HepG2 (cell line): ENCODE results near the gene S100P. TPM values are rescaled to one million over a fixed set of nuclear protein-coding genes. Genes with fewer than 3 reads are reported as not detected.

ENCODE experiments used
- ERF ChIP-seq: IDR thresholded peaks from 2 replicates; pipeline ENCODE4 v1.6.1; 2018; ENCODE audit warnings: missing biosample characterization, missing genetic modification reagents
- MTA1 ChIP-seq: sonication (generic); formaldehyde crosslinking; IDR thresholded peaks from 2 replicates; pipeline ENCODE4 v1.4.0; 2020; ENCODE audit warnings: missing genetic modification reagents, mild to moderate bottlenecking, borderline replicate concordance
- RARG ChIP-seq: sonication (generic); formaldehyde crosslinking; IDR thresholded peaks from 2 replicates; pipeline ENCODE4 v1.4.0; 2020; ENCODE audit warnings: low read depth, mild to moderate bottlenecking, missing genetic modification reagents
- polyA plus RNA-seq, 8 experiments: library from polyadenylated mRNA; depleted of rRNA in 3 of 8; stranded (reverse) in 7 of 8; unstranded in 1 of 8; fragments of >200 nt; fragmentation: Illumina TruSeq in 4 of 8; extraction: Trizol in 4 of 8; gene quantifications; 2 replicates each; pipeline versions ENCODE4 v1.2.1 to v1.2.3, GENCODE V29; 2011 to 2016; ENCODE audit warnings: low read depth in 4 of 8, missing spikeins in 1 of 8, mixed read lengths in 1 of 8; ENCODE audit not compliant: insufficient read depth in 1 of 8
- total RNA-seq, 5 experiments: library from RNA; depleted of rRNA; stranded (reverse); fragments of >200 nt; fragmentation: Illumina TruSeq; extraction: Trizol; gene quantifications; 2 replicates each; pipeline ENCODE4 v1.2.3, GENCODE V29; 2016; ENCODE audit warnings: low read depth in 1 of 5
- TF ChIP-seq, protein P1 (sequence below): sonication (generic); formaldehyde crosslinking; IDR thresholded peaks from 2 replicates; pipeline ENCODE4 v1.5.1; 2020; ENCODE audit warnings: mild to moderate bottlenecking, missing genetic modification reagents, borderline replicate concordance
- TF ChIP-seq, protein P2 (sequence below): sonication (generic); formaldehyde crosslinking; IDR thresholded peaks from 2 replicates; pipeline ENCODE4 v1.4.0; 2020; ENCODE audit warnings: missing genetic modification reagents, borderline replicate concordance
- TF ChIP-seq, protein P3 (sequence below), 2 experiments: fragments of 450-650 bp in 1 of 2; sonication (generic) in 1 of 2; formaldehyde crosslinking in 1 of 2; IDR thresholded peaks; 2 replicates each; pipeline versions ENCODE4 v1.6.1 to v1.8.0; 2016 to 2022; ENCODE audit warnings: antibody characterized with exemption in 1 of 2, mild to moderate bottlenecking in 1 of 2, missing genetic modification reagents in 1 of 2

Gene S100P
- total and polyA plus RNA-seq, 2 of the 13 experiments (the other 11 are each of a cell fraction or from before 2014, with no cell fraction given) = 278 to 1,649 TPM

DNA sequence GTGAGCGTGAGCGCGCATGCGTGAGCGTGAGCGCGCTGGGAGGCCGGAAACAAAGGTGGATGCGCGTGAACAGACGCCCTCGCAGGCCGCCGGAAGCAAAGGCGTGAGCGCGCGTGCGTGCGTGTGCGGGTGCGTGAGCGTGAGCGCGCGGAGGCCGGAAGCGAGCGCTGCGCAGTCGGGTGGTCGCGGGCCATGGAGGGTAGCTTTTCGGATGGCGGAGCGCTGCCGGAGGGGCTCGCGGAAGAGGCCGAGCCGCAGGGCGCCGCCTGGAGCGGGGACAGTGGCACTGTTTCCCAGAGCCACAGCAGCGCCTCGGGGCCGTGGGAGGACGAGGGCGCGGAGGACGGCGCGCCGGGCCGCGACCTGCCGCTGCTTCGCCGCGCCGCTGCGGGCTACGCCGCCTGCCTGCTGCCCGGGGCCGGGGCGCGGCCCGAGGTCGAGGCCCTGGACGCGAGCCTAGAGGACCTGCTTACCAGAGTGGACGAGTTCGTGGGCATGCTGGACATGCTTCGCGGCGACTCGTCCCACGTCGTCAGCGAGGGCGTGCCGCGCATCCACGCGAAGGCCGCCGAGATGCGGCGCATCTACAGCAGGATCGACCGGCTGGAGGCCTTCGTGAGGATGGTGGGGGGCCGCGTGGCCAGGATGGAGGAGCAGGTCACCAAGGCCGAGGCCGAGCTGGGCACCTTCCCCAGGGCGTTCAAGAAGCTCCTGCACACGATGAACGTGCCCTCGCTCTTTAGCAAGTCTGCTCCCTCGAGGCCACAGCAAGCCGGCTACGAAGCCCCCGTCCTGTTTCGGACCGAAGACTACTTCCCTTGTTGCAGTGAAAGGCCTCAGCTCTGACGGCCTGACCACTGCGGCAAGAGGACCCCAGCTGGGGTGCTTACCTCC is 22.6 kb downstream of the S100P start, which contains the start of gene BLOC1S4 (continued):
- TF ChIP-seq ERF (CRISPR knock-in tag) = peak; percentile 76
- TF ChIP-seq, protein P1, sequence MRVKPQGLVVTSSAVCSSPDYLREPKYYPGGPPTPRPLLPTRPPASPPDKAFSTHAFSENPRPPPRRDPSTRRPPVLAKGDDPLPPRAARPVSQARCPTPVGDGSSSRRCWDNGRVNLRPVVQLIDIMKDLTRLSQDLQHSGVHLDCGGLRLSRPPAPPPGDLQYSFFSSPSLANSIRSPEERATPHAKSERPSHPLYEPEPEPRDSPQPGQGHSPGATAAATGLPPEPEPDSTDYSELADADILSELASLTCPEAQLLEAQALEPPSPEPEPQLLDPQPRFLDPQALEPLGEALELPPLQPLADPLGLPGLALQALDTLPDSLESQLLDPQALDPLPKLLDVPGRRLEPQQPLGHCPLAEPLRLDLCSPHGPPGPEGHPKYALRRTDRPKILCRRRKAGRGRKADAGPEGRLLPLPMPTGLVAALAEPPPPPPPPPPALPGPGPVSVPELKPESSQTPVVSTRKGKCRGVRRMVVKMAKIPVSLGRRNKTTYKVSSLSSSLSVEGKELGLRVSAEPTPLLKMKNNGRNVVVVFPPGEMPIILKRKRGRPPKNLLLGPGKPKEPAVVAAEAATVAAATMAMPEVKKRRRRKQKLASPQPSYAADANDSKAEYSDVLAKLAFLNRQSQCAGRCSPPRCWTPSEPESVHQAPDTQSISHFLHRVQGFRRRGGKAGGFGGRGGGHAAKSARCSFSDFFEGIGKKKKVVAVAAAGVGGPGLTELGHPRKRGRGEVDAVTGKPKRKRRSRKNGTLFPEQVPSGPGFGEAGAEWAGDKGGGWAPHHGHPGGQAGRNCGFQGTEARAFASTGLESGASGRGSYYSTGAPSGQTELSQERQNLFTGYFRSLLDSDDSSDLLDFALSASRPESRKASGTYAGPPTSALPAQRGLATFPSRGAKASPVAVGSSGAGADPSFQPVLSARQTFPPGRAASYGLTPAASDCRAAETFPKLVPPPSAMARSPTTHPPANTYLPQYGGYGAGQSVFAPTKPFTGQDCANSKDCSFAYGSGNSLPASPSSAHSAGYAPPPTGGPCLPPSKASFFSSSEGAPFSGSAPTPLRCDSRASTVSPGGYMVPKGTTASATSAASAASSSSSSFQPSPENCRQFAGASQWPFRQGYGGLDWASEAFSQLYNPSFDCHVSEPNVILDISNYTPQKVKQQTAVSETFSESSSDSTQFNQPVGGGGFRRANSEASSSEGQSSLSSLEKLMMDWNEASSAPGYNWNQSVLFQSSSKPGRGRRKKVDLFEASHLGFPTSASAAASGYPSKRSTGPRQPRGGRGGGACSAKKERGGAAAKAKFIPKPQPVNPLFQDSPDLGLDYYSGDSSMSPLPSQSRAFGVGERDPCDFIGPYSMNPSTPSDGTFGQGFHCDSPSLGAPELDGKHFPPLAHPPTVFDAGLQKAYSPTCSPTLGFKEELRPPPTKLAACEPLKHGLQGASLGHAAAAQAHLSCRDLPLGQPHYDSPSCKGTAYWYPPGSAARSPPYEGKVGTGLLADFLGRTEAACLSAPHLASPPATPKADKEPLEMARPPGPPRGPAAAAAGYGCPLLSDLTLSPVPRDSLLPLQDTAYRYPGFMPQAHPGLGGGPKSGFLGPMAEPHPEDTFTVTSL = 0 out of 2 replicates have a peak, but pooled peaks have one; percentile 14
- TF ChIP-seq, protein P2, sequence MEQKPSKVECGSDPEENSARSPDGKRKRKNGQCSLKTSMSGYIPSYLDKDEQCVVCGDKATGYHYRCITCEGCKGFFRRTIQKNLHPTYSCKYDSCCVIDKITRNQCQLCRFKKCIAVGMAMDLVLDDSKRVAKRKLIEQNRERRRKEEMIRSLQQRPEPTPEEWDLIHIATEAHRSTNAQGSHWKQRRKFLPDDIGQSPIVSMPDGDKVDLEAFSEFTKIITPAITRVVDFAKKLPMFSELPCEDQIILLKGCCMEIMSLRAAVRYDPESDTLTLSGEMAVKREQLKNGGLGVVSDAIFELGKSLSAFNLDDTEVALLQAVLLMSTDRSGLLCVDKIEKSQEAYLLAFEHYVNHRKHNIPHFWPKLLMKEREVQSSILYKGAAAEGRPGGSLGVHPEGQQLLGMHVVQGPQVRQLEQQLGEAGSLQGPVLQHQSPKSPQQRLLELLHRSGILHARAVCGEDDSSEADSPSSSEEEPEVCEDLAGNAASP (CRISPR knock-in tag) = no peak; the same call in none of the 2 replicates
- TF ChIP-seq, protein P3, sequence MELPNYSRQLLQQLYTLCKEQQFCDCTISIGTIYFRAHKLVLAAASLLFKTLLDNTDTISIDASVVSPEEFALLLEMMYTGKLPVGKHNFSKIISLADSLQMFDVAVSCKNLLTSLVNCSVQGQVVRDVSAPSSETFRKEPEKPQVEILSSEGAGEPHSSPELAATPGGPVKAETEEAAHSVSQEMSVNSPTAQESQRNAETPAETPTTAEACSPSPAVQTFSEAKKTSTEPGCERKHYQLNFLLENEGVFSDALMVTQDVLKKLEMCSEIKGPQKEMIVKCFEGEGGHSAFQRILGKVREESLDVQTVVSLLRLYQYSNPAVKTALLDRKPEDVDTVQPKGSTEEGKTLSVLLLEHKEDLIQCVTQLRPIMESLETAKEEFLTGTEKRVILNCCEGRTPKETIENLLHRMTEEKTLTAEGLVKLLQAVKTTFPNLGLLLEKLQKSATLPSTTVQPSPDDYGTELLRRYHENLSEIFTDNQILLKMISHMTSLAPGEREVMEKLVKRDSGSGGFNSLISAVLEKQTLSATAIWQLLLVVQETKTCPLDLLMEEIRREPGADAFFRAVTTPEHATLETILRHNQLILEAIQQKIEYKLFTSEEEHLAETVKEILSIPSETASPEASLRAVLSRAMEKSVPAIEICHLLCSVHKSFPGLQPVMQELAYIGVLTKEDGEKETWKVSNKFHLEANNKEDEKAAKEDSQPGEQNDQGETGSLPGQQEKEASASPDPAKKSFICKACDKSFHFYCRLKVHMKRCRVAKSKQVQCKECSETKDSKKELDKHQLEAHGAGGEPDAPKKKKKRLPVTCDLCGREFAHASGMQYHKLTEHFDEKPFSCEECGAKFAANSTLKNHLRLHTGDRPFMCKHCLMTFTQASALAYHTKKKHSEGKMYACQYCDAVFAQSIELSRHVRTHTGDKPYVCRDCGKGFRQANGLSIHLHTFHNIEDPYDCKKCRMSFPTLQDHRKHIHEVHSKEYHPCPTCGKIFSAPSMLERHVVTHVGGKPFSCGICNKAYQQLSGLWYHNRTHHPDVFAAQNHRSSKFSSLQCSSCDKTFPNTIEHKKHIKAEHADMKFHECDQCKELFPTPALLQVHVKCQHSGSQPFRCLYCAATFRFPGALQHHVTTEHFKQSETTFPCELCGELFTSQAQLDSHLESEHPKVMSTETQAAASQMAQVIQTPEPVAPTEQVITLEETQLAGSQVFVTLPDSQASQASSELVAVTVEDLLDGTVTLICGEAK (IDR thresholded peaks at IDR 0.05) = no peak
- TF ChIP-seq, protein P3 (CRISPR knock-in tag; IDR thresholded peaks at IDR 0.05) = peak; percentile 85; the same call in 1 of the 2 replicates
- no peak for TF ChIP-seq RARG (CRISPR knock-in tag)
- TF ChIP-seq MTA1 (CRISPR knock-in tag) = peak; percentile 70; the same call in 1 of the 2 replicates
